ENCODE results near the gene ITIH4.

DNA sequence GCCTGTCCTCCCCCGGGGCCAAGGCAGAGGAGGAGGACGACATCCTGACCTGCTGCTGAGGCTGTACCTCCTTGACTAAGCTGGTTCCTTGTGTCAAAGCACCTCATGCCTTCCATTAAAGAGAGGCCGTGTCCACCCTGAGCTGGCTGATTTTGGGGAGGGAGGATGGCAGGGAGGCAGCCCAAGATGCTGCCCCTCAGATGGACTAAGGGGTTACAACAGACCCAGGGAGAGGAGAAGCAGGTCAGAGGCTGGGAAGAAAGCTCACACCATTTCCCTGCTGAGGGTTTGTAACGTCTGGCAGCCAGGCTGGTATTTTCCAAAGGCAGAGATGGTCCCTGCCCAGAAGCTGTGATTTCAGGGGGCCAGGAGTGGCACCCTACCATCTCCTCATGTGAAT lies 38.5 kb downstream of the ITIH4 start:
- TF ChIP-seq, protein P1, sequence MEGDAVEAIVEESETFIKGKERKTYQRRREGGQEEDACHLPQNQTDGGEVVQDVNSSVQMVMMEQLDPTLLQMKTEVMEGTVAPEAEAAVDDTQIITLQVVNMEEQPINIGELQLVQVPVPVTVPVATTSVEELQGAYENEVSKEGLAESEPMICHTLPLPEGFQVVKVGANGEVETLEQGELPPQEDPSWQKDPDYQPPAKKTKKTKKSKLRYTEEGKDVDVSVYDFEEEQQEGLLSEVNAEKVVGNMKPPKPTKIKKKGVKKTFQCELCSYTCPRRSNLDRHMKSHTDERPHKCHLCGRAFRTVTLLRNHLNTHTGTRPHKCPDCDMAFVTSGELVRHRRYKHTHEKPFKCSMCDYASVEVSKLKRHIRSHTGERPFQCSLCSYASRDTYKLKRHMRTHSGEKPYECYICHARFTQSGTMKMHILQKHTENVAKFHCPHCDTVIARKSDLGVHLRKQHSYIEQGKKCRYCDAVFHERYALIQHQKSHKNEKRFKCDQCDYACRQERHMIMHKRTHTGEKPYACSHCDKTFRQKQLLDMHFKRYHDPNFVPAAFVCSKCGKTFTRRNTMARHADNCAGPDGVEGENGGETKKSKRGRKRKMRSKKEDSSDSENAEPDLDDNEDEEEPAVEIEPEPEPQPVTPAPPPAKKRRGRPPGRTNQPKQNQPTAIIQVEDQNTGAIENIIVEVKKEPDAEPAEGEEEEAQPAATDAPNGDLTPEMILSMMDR (IDR thresholded peaks at IDR 0.05; ENCODE audit: insufficient read depth, low read depth, low read length) = no peak
- no peak for TF ChIP-seq EZH2 (IDR thresholded peaks at IDR 0.05; ENCODE audit: insufficient read depth, low read length)

All from astrocyte (in vitro differentiated cells and primary cell).